ENCODE measurements around the gene ERBB4.

DNA sequence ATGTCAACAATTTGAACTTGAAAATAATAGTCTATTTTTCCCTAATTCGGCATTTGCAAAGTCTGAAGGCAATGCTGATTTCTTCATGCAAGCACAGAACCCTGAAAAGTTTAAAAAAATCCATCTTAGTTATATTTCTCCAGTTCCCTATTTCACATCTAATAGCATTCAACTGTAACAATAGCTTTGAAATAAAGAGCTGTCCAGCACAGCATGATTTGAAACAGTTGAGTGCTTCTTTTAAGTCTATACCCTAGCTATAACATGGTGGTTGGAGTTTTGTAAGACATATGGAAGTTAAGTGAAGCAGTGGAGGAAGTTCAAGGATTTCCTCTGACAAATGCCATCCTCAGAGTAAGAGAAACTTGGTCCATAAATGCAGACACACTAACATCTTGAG is 691.9 kb downstream of the ERBB4 start:
- TF ChIP-seq, protein P1, sequence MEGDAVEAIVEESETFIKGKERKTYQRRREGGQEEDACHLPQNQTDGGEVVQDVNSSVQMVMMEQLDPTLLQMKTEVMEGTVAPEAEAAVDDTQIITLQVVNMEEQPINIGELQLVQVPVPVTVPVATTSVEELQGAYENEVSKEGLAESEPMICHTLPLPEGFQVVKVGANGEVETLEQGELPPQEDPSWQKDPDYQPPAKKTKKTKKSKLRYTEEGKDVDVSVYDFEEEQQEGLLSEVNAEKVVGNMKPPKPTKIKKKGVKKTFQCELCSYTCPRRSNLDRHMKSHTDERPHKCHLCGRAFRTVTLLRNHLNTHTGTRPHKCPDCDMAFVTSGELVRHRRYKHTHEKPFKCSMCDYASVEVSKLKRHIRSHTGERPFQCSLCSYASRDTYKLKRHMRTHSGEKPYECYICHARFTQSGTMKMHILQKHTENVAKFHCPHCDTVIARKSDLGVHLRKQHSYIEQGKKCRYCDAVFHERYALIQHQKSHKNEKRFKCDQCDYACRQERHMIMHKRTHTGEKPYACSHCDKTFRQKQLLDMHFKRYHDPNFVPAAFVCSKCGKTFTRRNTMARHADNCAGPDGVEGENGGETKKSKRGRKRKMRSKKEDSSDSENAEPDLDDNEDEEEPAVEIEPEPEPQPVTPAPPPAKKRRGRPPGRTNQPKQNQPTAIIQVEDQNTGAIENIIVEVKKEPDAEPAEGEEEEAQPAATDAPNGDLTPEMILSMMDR (conservative IDR thresholded peaks at IDR 0.05; ENCODE audit: low read length): no peak
- no peak for TF ChIP-seq EZH2phosphoT487 (IDR thresholded peaks at IDR 0.05; ENCODE audit: borderline replicate concordance, low read depth, low read length)
